Left colon (tissue), 2 donors: ENCODE results near the gene MARK3. TPM values are rescaled to one million over a fixed set of nuclear protein-coding genes. Genes with fewer than 3 reads are reported as not detected.
A peak's percentile ranks its signal among the peaks of the same experiment; 100 is the strongest.

ENCODE experiments used
- ATAC-seq: fragments of 200-7000 bp; cut with Tn5 transposase; one replicate; pipeline ENCODE4 v1.9.1; 2020; ENCODE audit warnings: mild to moderate bottlenecking, moderate library complexity
- DNase-seq, 2 donors: peaks; one replicate each; pipeline ENCODE4 v3.0.0-alpha.2; 2020
- intact Hi-C, 2 donors: fragments of 100-400 bp; cut with DNase I in 1 of 2; cut with micrococcal nuclease in 1 of 2; formaldehyde crosslinking; loops; one replicate each; pipeline versions ENCODE4 v1.11.2 to v1.14.0; 2022; cut with DNase I, micrococcal nuclease
- total RNA-seq, 2 donors: library from RNA; stranded (reverse); fragmentation: NEBNext Ultra II Directional; extraction: Animal tissue kit (Norgen Biotek cat#: 25700); gene quantifications; one replicate each; pipeline ENCODE4 v1.2.1, GENCODE V29; 2021
- donor health status: DM: no; HTN: no; CAD: no.
- donor health status: DM: yes; HTN: yes; CAD: no.

Gene MARK3
- total RNA-seq, 2 donors from 2014 or later: 55.6 to 68.4 TPM

- no peak for ATAC-seq
- intact Hi-C loops: no loop called here
These were observed 75.2 kb downstream of the MARK3 start for GRCh38 chr14:103460415-103460814.

GRCh38 chr14:103463149-103463548 lies 77.9 kb downstream of the MARK3 start:
- intact Hi-C loops: no loop called here
- DNase-seq: no peak
- ATAC-seq: no peak

More at GRCh38 chr14:103460415-103460814, 75.2 kb downstream of the MARK3 start:
- DNase-seq: no peak

GRCh38 chr14:103463851-103464250 lies 78.6 kb downstream of the MARK3 start:
- intact Hi-C loops: no loop called here
- ATAC-seq (no peak), DNase-seq (no peak)

- DNase-seq (no peak), ATAC-seq (no peak)
- intact Hi-C loops: no loop called here
These were observed 87.7 kb downstream of the MARK3 start for GRCh38 chr14:103472939-103473338.

- ATAC-seq (no peak), DNase-seq (no peak)
- intact Hi-C loops: no loop called here
These were observed 89.7 kb downstream of the MARK3 start for GRCh38 chr14:103474893-103475292.

GRCh38 chr14:103476065-103476464 lies 90.8 kb downstream of the MARK3 start:
- intact Hi-C loops: no loop called here
- ATAC-seq (no peak), DNase-seq (no peak)

- DNase-seq (no peak), ATAC-seq (no peak)
- intact Hi-C loops: no loop called here
These were observed 91.4 kb downstream of the MARK3 start for GRCh38 chr14:103476631-103477030.

GRCh38 chr14:103480595-103480994 lies 95.4 kb downstream of the MARK3 start:
- ATAC-seq: no peak

GRCh38 chr14:103483600-103483999 lies 98.4 kb downstream of the MARK3 start:
- ATAC-seq: no peak
- intact Hi-C loops: no loop called here
- no peak for DNase-seq

More at GRCh38 chr14:103480595-103480994, 95.4 kb downstream of the MARK3 start:
- intact Hi-C loops: no loop called here
- no peak for DNase-seq

GRCh38 chr14:103485504-103485903 lies 100.3 kb downstream of the MARK3 start:
- intact Hi-C loops: no loop called here
- ATAC-seq: no peak
- no peak for DNase-seq

GRCh38 chr14:103488071-103488470 lies 102.9 kb downstream of the MARK3 start:
- ATAC-seq (no peak), DNase-seq (no peak)
- intact Hi-C loops: no loop called here

- intact Hi-C loops: no loop called here
- no peak for ATAC-seq
- DNase-seq: no peak
These were observed 103.7 kb downstream of the MARK3 start for GRCh38 chr14:103488960-103489359.

- intact Hi-C loops: no loop called here
- ATAC-seq: no peak
- no peak for DNase-seq
These were observed 104.4 kb downstream of the MARK3 start for GRCh38 chr14:103489621-103490020.

GRCh38 chr14:103491691-103492090 lies 106.5 kb downstream of the MARK3 start:
- DNase-seq (no peak), ATAC-seq (no peak)
- intact Hi-C loops: no loop called here

GRCh38 chr14:103492156-103492925 lies 107.1 kb downstream of the MARK3 start:
- intact Hi-C loops: no loop called here

GRCh38 chr14:103495854-103496253 lies 110.6 kb downstream of the MARK3 start:
- ATAC-seq (no peak), DNase-seq (no peak)
- intact Hi-C loops: no loop called here

More at GRCh38 chr14:103492156-103492925, 107.1 kb downstream of the MARK3 start:
- DNase-seq (no peak), ATAC-seq (no peak)

GRCh38 chr14:103496776-103497175 lies 111.6 kb downstream of the MARK3 start:
- intact Hi-C loops: no loop called here
- no peak for DNase-seq
- no peak for ATAC-seq

GRCh38 chr14:103499709-103500108 lies 114.5 kb downstream of the MARK3 start:
- DNase-seq (no peak), ATAC-seq (peak; percentile 34)
- intact Hi-C loops: loop anchor here in 1 of 2 donors (5.0 kb wide), 1 partner anchor 48 kb away; no protein-coding TSS in a partner anchor

GRCh38 chr14:103500148-103500990 lies 115.2 kb downstream of the MARK3 start:
- peak; percentile 96 for ATAC-seq
- DNase-seq: peak; percentile 82 to 97
- intact Hi-C loops: loop anchor here in 1 of 2 donors (5.0 kb wide), 1 partner anchor 47 kb away; no protein-coding TSS in a partner anchor
